Stimulated activated CD8-positive, alpha-beta memory T cell treated with anti-CD3 and anti-CD28 coated beads, Interleukin-2, amount 100 ng/mL, for 1 hour (primary cell): Measurements from ENCODE around the gene ZFP3.
"Not testable (repeated sequence)": the region's sequence is repeated elsewhere in the genome, so short reads cannot be mapped to it uniquely, and the experiment has no call there.

Source experiments
- DNase-seq, 2 donors: peaks; one replicate each; pipeline ENCODE4 v3.0.0-alpha.2; 2020; ENCODE audit warnings: low read depth in 2 of 2

Gene ZFP3

DNA sequence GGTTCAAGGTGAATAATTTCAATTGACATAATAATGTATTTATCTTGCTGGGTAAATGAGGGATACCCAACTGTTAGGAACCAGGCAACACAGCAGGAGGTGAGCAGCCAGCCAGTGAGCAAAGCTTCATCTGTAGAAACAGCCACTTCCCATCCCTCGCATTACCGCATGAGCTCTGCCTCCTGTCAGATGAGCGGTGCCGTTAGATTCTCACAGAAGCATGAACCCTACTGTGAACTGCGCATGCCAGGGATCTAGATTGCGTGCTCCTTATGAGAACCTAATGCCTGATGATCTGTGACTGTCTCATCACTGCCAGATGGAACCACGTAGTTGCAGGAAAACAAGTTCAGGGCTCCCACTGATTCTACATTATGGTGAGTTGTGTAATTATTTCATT lies 46.6 kb downstream of the ZFP3 start:
- not testable (repeated sequence) for DNase-seq

- DNase-seq, result no peak
These were observed 48.6 kb downstream of the ZFP3 start for GRCh38 chr17:5126719-5127488.

DNA sequence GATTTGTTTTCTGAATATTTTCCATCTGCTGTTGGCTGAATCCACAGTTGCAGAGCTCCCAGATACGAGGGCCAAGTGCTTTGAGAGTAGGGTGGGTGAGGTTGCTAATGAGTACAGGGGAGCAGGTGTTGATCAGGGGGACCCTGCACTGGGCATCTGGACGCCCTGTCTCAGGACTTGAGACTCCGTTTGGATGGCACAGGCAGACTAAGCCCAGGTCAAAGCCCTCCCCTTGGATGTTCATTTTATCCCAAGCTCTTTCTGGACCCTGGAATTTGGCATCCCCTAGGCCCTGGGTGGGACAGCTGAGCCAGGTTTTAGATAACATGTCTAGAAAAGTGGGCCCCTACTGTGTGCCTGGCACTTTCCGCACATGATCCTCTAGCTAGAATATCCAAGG lies 49.6 kb downstream of the ZFP3 start:
- DNase-seq, result no peak

GRCh38 chr17:5128387-5128786 lies 50.1 kb downstream of the ZFP3 start:
- not testable (repeated sequence) for DNase-seq

DNA sequence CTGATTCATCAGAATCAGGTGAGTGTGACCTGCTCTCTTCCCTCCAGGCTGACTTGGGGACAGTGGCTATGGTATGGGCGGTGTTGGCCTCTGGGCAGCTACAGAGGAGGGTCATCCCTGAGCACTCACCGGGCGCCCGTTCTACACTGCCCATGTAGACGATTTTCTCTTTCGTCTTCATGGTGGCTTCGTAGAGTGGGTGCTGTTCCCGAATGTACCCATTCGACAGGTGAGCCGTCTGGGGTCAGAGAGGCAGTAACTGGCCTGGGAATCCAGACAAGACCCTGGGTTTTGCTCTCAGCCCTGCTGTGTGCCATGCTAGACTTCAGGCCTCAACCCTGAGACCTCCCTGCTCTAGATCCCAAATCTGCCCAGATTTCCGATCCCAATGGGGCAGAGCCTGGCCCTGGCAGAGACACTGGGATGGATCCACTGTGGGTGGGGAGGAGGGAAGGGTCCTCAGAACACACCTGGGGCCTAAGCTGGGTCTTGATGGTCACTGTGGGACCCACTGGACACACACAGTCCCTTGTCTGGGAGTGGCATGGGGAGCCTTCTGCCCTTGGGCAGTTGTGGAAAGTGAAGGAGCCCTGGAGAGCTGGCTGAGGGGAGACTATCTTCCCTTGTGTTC lies 50.8 kb downstream of the ZFP3 start:
- DNase-seq, result no peak

- not testable (repeated sequence) for DNase-seq
These were observed 51.5 kb downstream of the ZFP3 start for GRCh38 chr17:5129770-5130169.

GRCh38 chr17:5130261-5130660 lies 52.0 kb downstream of the ZFP3 start:
- DNase-seq, result not testable (repeated sequence)

- DNase-seq, result not testable (repeated sequence)
These were observed 52.4 kb downstream of the ZFP3 start for GRCh38 chr17:5130687-5131086.

- no peak for DNase-seq
These were observed 53.0 kb downstream of the ZFP3 start for GRCh38 chr17:5131146-5131715.

GRCh38 chr17:5131799-5132502 lies 53.7 kb downstream of the ZFP3 start:
- not testable (repeated sequence) for DNase-seq

DNA sequence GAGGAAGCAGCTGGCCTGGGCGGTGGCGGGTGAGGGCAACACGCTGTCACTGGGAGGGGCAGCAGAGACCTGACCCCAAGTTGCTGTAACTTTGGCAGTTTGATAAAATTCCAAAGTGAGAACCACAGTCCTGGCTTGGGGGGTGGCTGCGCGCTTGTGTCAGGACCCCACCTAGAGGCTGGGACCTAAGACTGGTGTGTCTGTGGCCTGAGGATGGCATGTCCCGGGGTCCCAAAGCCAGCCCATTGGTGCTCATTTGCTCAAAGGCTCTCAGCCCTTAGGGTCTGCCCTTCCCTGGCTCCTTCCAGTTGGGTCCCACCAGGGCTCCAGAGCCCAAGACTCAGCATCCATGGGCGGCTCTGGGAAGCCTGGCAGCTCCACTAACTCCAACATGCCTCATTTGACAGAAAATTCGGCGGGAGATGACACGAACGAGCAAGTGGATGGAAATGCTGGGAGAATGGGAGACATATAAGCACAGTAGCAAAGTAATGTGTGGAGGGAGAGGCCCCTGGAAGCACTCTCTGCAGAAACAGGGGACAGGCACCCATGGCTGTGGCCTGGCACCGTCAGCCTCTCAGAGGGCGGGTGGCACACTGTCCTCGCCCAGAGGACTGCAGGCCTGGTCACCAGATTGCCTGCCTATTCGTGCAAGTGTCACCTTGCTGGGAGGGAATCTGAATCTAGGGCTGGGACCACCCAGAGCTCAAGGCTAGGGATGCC lies 54.4 kb downstream of the ZFP3 start:
- not testable (repeated sequence) for DNase-seq

DNA sequence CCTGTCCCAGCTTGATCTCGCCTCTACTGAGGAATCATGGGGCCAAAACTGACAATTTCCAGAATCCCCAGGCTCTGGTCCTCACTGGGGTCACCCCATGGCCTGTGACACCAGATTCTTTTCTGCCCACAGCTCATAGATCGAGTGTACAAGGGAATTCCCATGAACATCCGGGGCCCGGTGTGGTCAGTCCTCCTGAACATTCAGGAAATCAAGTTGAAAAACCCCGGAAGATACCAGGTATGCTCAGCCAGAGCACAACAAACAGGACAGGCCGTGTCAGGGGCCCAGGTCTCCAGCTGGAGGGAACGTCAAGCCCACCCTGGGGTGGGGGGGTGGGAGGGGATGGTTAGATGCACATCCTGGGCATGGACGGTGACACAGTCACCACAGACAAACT lies 55.0 kb downstream of the ZFP3 start:
- DNase-seq, result no peak

DNA sequence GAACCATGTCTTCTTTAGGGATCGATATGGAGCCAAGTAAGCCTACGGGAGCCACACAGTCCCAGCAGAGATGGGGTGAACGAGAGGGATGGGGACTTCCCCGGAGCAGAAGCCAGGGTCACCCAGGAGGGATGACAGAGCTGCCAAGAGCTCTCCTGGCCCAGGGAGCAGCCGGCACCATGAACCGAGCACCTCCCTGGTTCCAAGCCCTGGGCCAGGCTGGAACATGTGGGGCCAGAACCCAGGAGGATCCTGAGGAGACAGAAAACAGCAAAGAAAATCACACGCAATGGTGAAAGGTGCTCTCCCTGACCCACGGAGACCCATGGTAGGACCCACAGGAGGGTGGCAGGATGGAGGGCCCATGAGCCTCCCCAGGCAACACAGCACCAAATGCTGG lies 55.7 kb downstream of the ZFP3 start:
- DNase-seq, result not testable (repeated sequence)

GRCh38 chr17:5134571-5134970 lies 56.3 kb downstream of the ZFP3 start:
- DNase-seq, result not testable (repeated sequence)

DNA sequence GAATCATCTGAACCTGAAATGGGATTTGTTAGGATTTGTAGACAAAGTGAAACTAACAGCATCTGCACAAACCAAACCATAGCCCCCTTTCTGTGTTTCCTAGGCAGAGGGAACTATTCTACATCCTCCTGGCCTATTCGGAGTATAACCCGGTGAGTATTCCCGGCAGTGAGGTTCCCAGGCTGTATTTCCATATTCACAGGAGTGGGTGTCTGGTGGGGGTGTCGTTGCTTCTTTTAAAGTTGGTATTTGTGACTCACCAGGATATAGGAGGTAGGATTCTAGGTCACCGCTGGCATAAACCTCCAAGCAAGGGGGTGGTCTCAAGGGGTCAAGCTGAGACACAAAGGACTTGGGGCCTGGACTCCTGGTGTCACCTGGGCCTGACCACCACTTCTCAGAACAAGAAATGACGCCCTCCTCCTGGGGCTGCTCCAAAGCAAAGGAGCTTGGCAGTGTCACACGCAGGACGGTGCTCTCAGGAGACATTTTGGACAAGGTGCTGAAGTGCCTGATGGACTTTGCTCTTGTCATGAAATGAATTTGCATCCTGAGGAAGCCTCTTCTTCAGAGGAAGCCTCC lies 57.0 kb downstream of the ZFP3 start:
- DNase-seq, result not testable (repeated sequence)

GRCh38 chr17:5135726-5136579 lies 57.7 kb downstream of the ZFP3 start:
- DNase-seq, result no peak

DNA sequence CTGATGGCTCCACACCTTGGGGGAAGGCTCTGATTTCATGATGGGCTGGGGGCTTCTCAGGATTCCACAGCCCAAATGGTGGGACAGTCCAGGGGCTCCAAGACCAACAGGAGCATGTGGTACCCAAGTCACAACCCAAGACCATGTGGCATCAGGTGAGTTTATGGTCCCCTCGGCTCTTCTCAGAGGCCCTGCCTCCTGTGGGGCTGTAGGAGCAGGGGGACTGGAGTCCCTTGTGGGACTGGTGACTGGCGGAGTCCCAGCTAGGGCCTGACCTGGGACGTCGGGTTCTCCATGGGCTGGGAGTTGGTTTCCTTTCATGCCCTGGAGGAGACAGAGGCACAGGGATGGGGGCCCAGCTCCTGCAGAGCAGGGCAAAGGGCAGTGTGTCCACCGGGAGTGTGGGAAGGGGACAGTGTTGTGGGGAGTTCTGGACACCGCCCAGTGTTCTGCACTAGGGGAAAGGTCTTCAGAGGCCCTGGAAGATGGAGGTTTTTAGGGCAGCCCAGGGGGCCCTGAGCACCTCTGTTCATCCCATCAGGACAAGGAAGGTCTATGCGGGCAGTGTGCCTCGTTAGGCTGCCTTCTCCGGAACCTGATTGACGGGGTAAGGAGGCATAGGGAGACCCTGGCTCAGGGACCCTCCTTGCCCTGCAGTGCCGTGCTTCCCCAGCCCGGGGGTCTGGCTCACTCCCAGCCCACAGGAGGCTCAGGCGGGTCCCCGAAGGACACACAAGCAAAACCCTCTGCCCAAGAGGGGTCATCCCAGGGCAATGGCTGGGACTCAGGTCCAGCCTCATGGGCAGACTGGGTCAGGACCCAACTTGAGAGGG lies 58.5 kb downstream of the ZFP3 start:
- not testable (repeated sequence) for DNase-seq

DNA sequence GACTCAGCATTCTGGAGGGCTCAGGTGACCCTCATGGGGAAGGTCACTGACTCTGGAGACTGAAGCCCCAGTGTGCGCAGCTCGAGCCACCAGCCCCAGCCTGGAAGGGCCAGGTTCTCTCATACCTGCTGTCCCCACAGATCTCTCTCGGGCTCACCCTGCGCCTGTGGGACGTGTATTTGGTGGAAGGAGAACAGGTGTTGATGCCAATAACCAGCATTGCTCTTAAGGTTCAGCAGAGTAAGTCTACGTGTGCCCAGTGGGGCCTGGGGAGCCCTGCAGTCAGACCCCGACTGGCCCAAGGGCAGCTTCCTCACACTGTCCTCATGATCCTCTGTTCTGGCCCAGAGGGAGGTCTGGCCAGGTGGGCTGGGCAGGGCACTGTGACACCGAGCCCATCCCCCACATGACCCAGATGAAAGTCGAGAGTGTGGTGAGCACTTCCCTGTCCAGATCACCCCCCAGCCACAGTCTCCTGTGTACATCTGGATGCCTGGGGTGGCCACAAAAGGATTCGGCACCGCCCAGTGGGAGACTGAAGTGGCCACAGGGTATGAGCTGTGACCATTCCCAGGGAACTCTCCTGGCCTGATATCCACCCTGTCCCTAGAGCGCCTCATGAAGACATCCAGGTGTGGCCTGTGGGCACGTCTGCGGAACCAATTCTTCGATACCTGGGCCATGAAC lies 59.4 kb downstream of the ZFP3 start:
- DNase-seq, result not testable (repeated sequence)

GRCh38 chr17:5138198-5138544 lies 59.9 kb downstream of the ZFP3 start:
- not testable (repeated sequence) for DNase-seq
